HG02981 (cell line): Measurements from ENCODE around the gene C21orf58.
"Not testable (repeated sequence)": the region's sequence is repeated elsewhere in the genome, so short reads cannot be mapped to it uniquely, and the experiment has no call there.

ENCODE experiments used
- ATAC-seq: cut with Tn5 transposase; IDR thresholded peaks from one replicate; pipeline ENCODE4 v1.9.1; 2021; ENCODE audit warnings: mild to moderate bottlenecking, moderate library complexity; ENCODE audit not compliant: unreplicated experiment

Gene C21orf58

GRCh38 chr21:46325073-46325912 lies 1.6 kb upstream of the C21orf58 start:
- no peak for ATAC-seq

- peak; percentile 47 for ATAC-seq
These were observed 861 bp upstream of the C21orf58 start for GRCh38 chr21:46324390-46325072.

- ATAC-seq, result no peak
These were observed 402 bp downstream of the C21orf58 start for GRCh38 chr21:46323227-46323709.

GRCh38 chr21:46322351-46323226 lies 1.1 kb downstream of the C21orf58 start:
- ATAC-seq, result no peak

GRCh38 chr21:46320331-46320801 lies 3.3 kb downstream of the C21orf58 start:
- ATAC-seq, result no peak

- ATAC-seq, result no peak
These were observed 4.5 kb downstream of the C21orf58 start for GRCh38 chr21:46319186-46319585.

- no peak for ATAC-seq
These were observed 5.2 kb downstream of the C21orf58 start for GRCh38 chr21:46318464-46318845.

- no peak for ATAC-seq
These were observed 5.8 kb downstream of the C21orf58 start for GRCh38 chr21:46317710-46318463.

- no peak for ATAC-seq
These were observed 6.9 kb downstream of the C21orf58 start for GRCh38 chr21:46316708-46317324.

GRCh38 chr21:46314441-46315020 lies 9.1 kb downstream of the C21orf58 start:
- no peak for ATAC-seq

- ATAC-seq, result no peak
These were observed 10.7 kb downstream of the C21orf58 start for GRCh38 chr21:46312949-46313348.

- ATAC-seq, result no peak
These were observed 12.1 kb downstream of the C21orf58 start for GRCh38 chr21:46311568-46311967.

GRCh38 chr21:46310260-46310659 lies 13.4 kb downstream of the C21orf58 start:
- ATAC-seq, result not testable (repeated sequence)

GRCh38 chr21:46308431-46308830 lies 15.2 kb downstream of the C21orf58 start:
- no peak for ATAC-seq

- ATAC-seq, result no peak
These were observed 16.0 kb downstream of the C21orf58 start for GRCh38 chr21:46307625-46308024.

GRCh38 chr21:46304955-46305354 lies 18.7 kb downstream of the C21orf58 start:
- ATAC-seq, result no peak

GRCh38 chr21:46304437-46304836 lies 19.2 kb downstream of the C21orf58 start:
- ATAC-seq, result no peak

- ATAC-seq, result no peak
These were observed 21.9 kb downstream of the C21orf58 start for GRCh38 chr21:46301759-46302158.

- no peak for ATAC-seq
These were observed 24.5 kb downstream of the C21orf58 start for GRCh38 chr21:46299167-46299566.
